GM12873 (cell line): ENCODE data around the gene CPNE7.

Experiments used
- CTCF ChIP-seq: IDR thresholded peaks from 2 replicates; pipeline ENCODE4 v1.5.1; 2012; ENCODE audit warnings: low read depth, mild to moderate bottlenecking, moderate library complexity, low read length, control low read depth; ENCODE audit not compliant: insufficient read depth; ENCODE audit errors: missing control alignments

The CPNE7 gene

GRCh38 chr16:89545044-89545830 is 30.3 kb upstream of the CPNE7 start:
- no peak for TF ChIP-seq CTCF

- no peak for TF ChIP-seq CTCF
These were observed 29.6 kb upstream of the CPNE7 start for GRCh38 chr16:89545831-89546574.

GRCh38 chr16:89546781-89547180 is 28.8 kb upstream of the CPNE7 start:
- TF ChIP-seq CTCF = no peak

GRCh38 chr16:89547291-89547690 is 28.3 kb upstream of the CPNE7 start:
- no peak for TF ChIP-seq CTCF

- TF ChIP-seq CTCF = no peak
These were observed 27.7 kb upstream of the CPNE7 start for GRCh38 chr16:89547860-89548259.

- TF ChIP-seq CTCF = no peak
These were observed 27.1 kb upstream of the CPNE7 start for GRCh38 chr16:89548344-89549006.

- no peak for TF ChIP-seq CTCF
These were observed 26.4 kb upstream of the CPNE7 start for GRCh38 chr16:89549007-89549700.
